KOPT-K1 (cell line): ENCODE results near the gene AGFG2.

Experiments used
- H3K27ac ChIP-seq: fragments of 200-600 bp; sonication (generic); 2 replicates; pipeline ENCODE4 v1.5.1; 2016; ENCODE audit warnings: antibody characterized with exemption, mild to moderate bottlenecking, low read depth, low read length; ENCODE audit not compliant: poor library complexity, severe bottlenecking
- H3K36me3 ChIP-seq: fragments of 200-600 bp; sonication (generic); 2 replicates; pipeline ENCODE4 v1.5.1; 2017; ENCODE audit warnings: antibody characterized with exemption, mild to moderate bottlenecking, low read length, moderate library complexity; ENCODE audit not compliant: insufficient read depth
- H3K9me3 ChIP-seq: fragments of 200-600 bp; sonication (generic); 2 replicates; pipeline ENCODE4 v1.5.1; 2017; ENCODE audit warnings: antibody characterized with exemption, low read length, mild to moderate bottlenecking; ENCODE audit not compliant: insufficient read depth, poor library complexity, severe bottlenecking

The AGFG2 gene

GRCh38 chr7:100570954-100571828, 32.2 kb downstream of the AGFG2 start:
- Histone ChIP-seq H3K9me3 (no peaks in the 10 kb centered on the region), H3K27ac (no peak overlapping the region)

GRCh38 chr7:100571829-100572116, 32.8 kb downstream of the AGFG2 start:
- H3K36me3 ChIP-seq: peaks cover 46% of the 10 kb centered on the region
- no peaks in the 10 kb centered on the region for H3K9me3 ChIP-seq
- H3K27ac ChIP-seq: no peak overlapping the region

More at GRCh38 chr7:100570954-100571828, 32.2 kb downstream of the AGFG2 start:
- peaks cover 40% of the 10 kb centered on the region for H3K36me3 ChIP-seq

- Histone ChIP-seq H3K36me3 (peaks cover 52% of the 10 kb centered on the region), H3K27ac (no peak overlapping the region), H3K9me3 (no peaks in the 10 kb centered on the region)
Measured at GRCh38 chr7:100572281-100572948, 33.4 kb downstream of the AGFG2 start.

GRCh38 chr7:100572949-100573675, 34.1 kb downstream of the AGFG2 start:
- no peak overlapping the region for H3K27ac ChIP-seq
- H3K36me3 ChIP-seq: peaks cover 59% of the 10 kb centered on the region
- H3K9me3 ChIP-seq: no peaks in the 10 kb centered on the region

GRCh38 chr7:100573691-100574361, 34.8 kb downstream of the AGFG2 start, which contains the start of gene SAP25:
TSS of gene SAP25 (minus strand) at chr7:100573900. CDS start at chr7:100573742, 158 bp downstream.
- Histone ChIP-seq H3K9me3 (no peaks in the 10 kb centered on the region), H3K36me3 (peaks cover 66% of the 10 kb centered on the region), H3K27ac (no peak within 1 kb of the TSS)

- no peaks in the 10 kb centered on the region for H3K9me3 ChIP-seq
- H3K27ac ChIP-seq: no peak overlapping the region
- peaks cover 74% of the 10 kb centered on the region for H3K36me3 ChIP-seq
Measured at GRCh38 chr7:100574362-100575205, 35.6 kb downstream of the AGFG2 start.

- no peak overlapping the region for H3K27ac ChIP-seq
- no peaks in the 10 kb centered on the region for H3K9me3 ChIP-seq
- H3K36me3 ChIP-seq: peaks cover 80% of the 10 kb centered on the region
Measured at GRCh38 chr7:100575206-100575631, 36.2 kb downstream of the AGFG2 start.

GRCh38 chr7:100575746-100576383, 36.9 kb downstream of the AGFG2 start:
- no peak overlapping the region for H3K27ac ChIP-seq
- no peaks in the 10 kb centered on the region for H3K9me3 ChIP-seq
- peaks cover 87% of the 10 kb centered on the region for H3K36me3 ChIP-seq

GRCh38 chr7:100576384-100576993, 37.5 kb downstream of the AGFG2 start:
- peaks cover 93% of the 10 kb centered on the region for H3K36me3 ChIP-seq
- H3K27ac ChIP-seq: no peak overlapping the region
- no peaks in the 10 kb centered on the region for H3K9me3 ChIP-seq

- Histone ChIP-seq H3K9me3 (no peaks in the 10 kb centered on the region), H3K27ac (no peak overlapping the region), H3K36me3 (peaks cover 93% of the 10 kb centered on the region)
Measured at GRCh38 chr7:100577103-100577502, 38.1 kb downstream of the AGFG2 start.

GRCh38 chr7:100577507-100577906, 38.5 kb downstream of the AGFG2 start:
- Histone ChIP-seq H3K36me3 (peaks cover 94% of the 10 kb centered on the region), H3K9me3 (no peaks in the 10 kb centered on the region)

GRCh38 chr7:100578246-100579183, 39.5 kb downstream of the AGFG2 start:
- peaks cover 90% of the 10 kb centered on the region for H3K36me3 ChIP-seq
- H3K9me3 ChIP-seq: no peaks in the 10 kb centered on the region
- H3K27ac ChIP-seq: no peak overlapping the region

More at GRCh38 chr7:100577507-100577906, 38.5 kb downstream of the AGFG2 start:
- no peak overlapping the region for H3K27ac ChIP-seq
